A673 (cell line): ENCODE results near the gene HPCA. TPM values are rescaled to one million over a fixed set of nuclear protein-coding genes. Genes with fewer than 3 reads are reported as not detected.

Experiments
- BruUV-seq: library from RNA; stranded (reverse); fragments of 400-500 nt; replicated peaks from 2 replicates; lab custom pipeline; 2021; lab: Mats Ljungman, UMichigan
- CTCF ChIA-PET: fragments of 300-600 bp; sonication (Branson Sonifier 250); formaldehyde crosslinking; loops from one replicate; lab custom pipeline; 2022; ENCODE audit warnings: antibody characterized with exemption; lab: Charles Lee
- POLR2A ChIA-PET: fragments of 300-600 bp; sonication (Branson Sonifier 250); formaldehyde crosslinking; loops from one replicate; lab custom pipeline; 2022; ENCODE audit warnings: antibody characterized with exemption; ENCODE audit not compliant: low non-redundant PET; lab: Charles Lee
- DNase-seq: peaks from one replicate; pipeline ENCODE4 v3.0.0-alpha.2; 2015; ENCODE audit warnings: low spot score
- H3K27ac ChIP-seq: fragments of 200-600 bp; sonication (generic); 2 replicates; pipeline ENCODE4 v1.5.1; 2016; ENCODE audit warnings: mixed run types, low read depth, mild to moderate bottlenecking, mixed read lengths, antibody characterized with exemption, low read length; ENCODE audit not compliant: poor library complexity, severe bottlenecking
- H3K27me3 ChIP-seq: fragments of 200-600 bp; sonication (generic); replicated peaks from 2 replicates; pipeline ENCODE4 v1.6.1; 2017; ENCODE audit warnings: mixed run types, low read depth, mild to moderate bottlenecking, mixed read lengths, antibody characterized with exemption, low read length; ENCODE audit not compliant: insufficient read depth, poor library complexity
- H3K36me3 ChIP-seq: fragments of 200-600 bp; sonication (generic); 2 replicates; pipeline ENCODE4 v1.6.1; 2016; ENCODE audit warnings: mixed run types, mild to moderate bottlenecking, mixed read lengths, antibody characterized with exemption, low read length; ENCODE audit not compliant: insufficient read depth, poor library complexity, severe bottlenecking
- H3K4me1 ChIP-seq: fragments of 200-600 bp; sonication (generic); 2 replicates; pipeline ENCODE4 v1.6.1; 2017; ENCODE audit warnings: mixed run types, mild to moderate bottlenecking, mixed read lengths, antibody characterized with exemption, low read length; ENCODE audit not compliant: insufficient read depth, poor library complexity, severe bottlenecking
- H3K4me3 ChIP-seq: fragments of 200-600 bp; sonication (generic); 2 replicates; pipeline ENCODE4 v1.5.1; 2016; ENCODE audit warnings: low read depth, mixed run types, mild to moderate bottlenecking, mixed read lengths, low read length; ENCODE audit not compliant: poor library complexity, severe bottlenecking
- H3K9me3 ChIP-seq: fragments of 200-600 bp; sonication (generic); 2 replicates; pipeline ENCODE4 v1.6.1; 2016; ENCODE audit warnings: mixed run types, low read depth, mild to moderate bottlenecking, mixed read lengths, antibody characterized with exemption, low read length; ENCODE audit not compliant: poor library complexity, severe bottlenecking
- EZH2 ChIP-seq: fragments of 200-600 bp; sonication (generic); IDR thresholded peaks from 2 replicates; pipeline ENCODE4 v1.6.1; 2017; ENCODE audit warnings: borderline replicate concordance, low read depth, mild to moderate bottlenecking, mixed read lengths, antibody characterized with exemption, low read length; ENCODE audit not compliant: poor library complexity, severe bottlenecking
- intact Hi-C: fragments of 100-400 bp; cut with micrococcal nuclease; formaldehyde crosslinking; loops from one replicate; pipeline ENCODE4 v1.10.0; 2022; ENCODE audit not compliant: unreplicated experiment
- total RNA-seq: library from RNA; stranded (reverse); gene quantifications from 2 replicates; pipeline ENCODE4 v1.2.3, GENCODE V29; 2021
- TF ChIP-seq, protein P1 (sequence below): fragments of 300-800, 200-600 bp; sonication (generic); conservative IDR thresholded peaks from 2 replicates; pipeline ENCODE4 v1.5.1; 2017; ENCODE audit warnings: low read depth, mild to moderate bottlenecking, antibody characterized with exemption, low read length, moderate library complexity, mixed read lengths

The HPCA gene
- total RNA-seq, 1 experiment from 2014 or later = 0.69 TPM

DNA sequence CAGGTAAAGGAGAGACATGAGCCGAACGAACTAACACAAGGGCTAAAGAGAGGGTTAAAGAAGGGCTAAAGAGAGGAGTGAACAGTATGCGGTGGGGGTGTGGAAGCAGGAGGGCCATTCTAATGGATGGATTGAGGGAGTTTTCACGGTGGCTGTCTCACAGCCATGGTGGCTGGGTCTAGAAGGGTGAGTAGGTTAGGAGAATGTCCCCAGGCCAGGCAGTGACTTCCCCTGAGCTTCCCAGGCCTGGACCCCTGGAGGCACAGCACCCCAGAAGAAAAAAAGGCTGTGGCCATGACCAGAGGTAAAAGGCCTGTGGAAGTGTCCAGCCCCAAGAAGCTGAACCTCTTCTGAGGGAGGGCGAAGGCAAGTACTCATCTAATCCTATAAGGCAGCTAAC lies 19.1 kb upstream of the HPCA start:
- no peak overlapping the region for H3K27ac ChIP-seq
- intact Hi-C loops = no loop called here

DNA sequence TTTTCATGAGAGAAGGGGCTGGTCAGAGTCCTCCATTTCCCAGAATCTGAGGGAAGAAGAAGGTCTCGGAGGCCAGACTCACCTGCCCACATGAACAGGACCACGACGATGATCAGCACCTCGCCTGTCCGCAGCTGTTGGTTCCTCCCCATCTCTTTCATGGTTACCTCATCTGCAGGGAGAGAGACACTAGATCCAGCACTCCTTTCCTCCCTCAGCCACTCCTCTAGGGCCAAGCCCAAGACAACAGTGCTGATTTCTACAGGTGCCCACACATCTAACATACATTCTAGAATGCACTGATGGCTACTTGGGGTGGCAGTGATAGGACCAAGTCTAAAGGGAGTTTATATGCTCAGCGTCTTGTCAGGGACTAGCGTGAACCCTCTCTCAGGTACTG lies 18.6 kb upstream of the HPCA start:
- Histone ChIP-seq H3K9me3 (no peaks in the 10 kb centered on the region), H3K27me3 (no peaks in the 10 kb centered on the region), H3K4me3 (no peak overlapping the region), H3K4me1 (peaks cover 5% of the 10 kb centered on the region), H3K36me3 (peaks cover 7% of the 10 kb centered on the region), H3K27ac (no peak overlapping the region)
- ChIA-PET CTCF (no interaction called here), POLR2A (no interaction called here)
- DNase-seq = no peak
- BruUV-seq = no TSS peak
- intact Hi-C loops = no loop called here
- TF ChIP-seq EZH2 = no peak
- TF ChIP-seq, protein P1, sequence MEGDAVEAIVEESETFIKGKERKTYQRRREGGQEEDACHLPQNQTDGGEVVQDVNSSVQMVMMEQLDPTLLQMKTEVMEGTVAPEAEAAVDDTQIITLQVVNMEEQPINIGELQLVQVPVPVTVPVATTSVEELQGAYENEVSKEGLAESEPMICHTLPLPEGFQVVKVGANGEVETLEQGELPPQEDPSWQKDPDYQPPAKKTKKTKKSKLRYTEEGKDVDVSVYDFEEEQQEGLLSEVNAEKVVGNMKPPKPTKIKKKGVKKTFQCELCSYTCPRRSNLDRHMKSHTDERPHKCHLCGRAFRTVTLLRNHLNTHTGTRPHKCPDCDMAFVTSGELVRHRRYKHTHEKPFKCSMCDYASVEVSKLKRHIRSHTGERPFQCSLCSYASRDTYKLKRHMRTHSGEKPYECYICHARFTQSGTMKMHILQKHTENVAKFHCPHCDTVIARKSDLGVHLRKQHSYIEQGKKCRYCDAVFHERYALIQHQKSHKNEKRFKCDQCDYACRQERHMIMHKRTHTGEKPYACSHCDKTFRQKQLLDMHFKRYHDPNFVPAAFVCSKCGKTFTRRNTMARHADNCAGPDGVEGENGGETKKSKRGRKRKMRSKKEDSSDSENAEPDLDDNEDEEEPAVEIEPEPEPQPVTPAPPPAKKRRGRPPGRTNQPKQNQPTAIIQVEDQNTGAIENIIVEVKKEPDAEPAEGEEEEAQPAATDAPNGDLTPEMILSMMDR = no peak

More for the DNA sequence above, 19.1 kb upstream of the HPCA start:
- Histone ChIP-seq H3K4me1 (peaks cover 5% of the 10 kb centered on the region), H3K9me3 (no peaks in the 10 kb centered on the region), H3K27me3 (no peaks in the 10 kb centered on the region), H3K4me3 (no peak overlapping the region), H3K36me3 (peaks cover 8% of the 10 kb centered on the region)
- no peak for DNase-seq
- POLR2A ChIA-PET = no interaction called here
- TF ChIP-seq EZH2 = no peak
- TF ChIP-seq, protein P1 = no peak
- CTCF ChIA-PET = no interaction called here
- no TSS peak for BruUV-seq

DNA sequence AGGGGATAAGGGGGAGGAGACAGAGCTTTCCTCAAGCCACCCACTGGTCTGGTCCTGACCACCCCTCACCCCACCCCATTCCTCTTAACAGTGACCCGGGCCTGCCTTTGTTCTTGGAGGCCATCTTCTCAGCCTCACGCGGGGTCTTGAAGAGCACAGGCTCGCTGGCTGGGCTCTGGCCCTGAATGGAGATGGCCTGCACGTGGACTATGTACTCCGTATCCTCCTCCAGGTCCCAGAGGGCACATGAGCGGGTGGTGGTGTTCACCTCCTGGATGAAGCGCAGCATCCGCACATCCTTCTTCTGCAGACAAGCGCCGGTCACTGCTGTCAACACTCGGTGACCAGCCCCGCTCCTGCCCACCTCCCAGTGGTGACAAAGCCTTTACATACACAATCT lies 18.2 kb upstream of the HPCA start:
- TF ChIP-seq, protein P1 = no peak
- TF ChIP-seq EZH2 = no peak
- Histone ChIP-seq H3K4me1 (peaks cover 5% of the 10 kb centered on the region), H3K27me3 (no peaks in the 10 kb centered on the region), H3K4me3 (no peak overlapping the region), H3K9me3 (no peaks in the 10 kb centered on the region), H3K27ac (no peak overlapping the region), H3K36me3 (peaks cover 3% of the 10 kb centered on the region)
- CTCF ChIA-PET = interaction anchor here (0.6 kb wide), 1 partner anchor 722 kb away, joined by 5 read pairs; no protein-coding TSS in a partner anchor
- no peak for DNase-seq
- no TSS peak for BruUV-seq
- POLR2A ChIA-PET = no interaction called here
- intact Hi-C loops = no loop called here
